HG03108 (cell line): ENCODE results near the gene GNLY.
"Not testable (repeated sequence)": the region's sequence is repeated elsewhere in the genome, so short reads cannot be mapped to it uniquely, and the experiment has no call there.

Experiments
- ATAC-seq: cut with Tn5 transposase; IDR thresholded peaks from one replicate; pipeline ENCODE4 v1.9.1; 2021; ENCODE audit warnings: moderate library complexity; ENCODE audit not compliant: unreplicated experiment

Gene GNLY

DNA sequence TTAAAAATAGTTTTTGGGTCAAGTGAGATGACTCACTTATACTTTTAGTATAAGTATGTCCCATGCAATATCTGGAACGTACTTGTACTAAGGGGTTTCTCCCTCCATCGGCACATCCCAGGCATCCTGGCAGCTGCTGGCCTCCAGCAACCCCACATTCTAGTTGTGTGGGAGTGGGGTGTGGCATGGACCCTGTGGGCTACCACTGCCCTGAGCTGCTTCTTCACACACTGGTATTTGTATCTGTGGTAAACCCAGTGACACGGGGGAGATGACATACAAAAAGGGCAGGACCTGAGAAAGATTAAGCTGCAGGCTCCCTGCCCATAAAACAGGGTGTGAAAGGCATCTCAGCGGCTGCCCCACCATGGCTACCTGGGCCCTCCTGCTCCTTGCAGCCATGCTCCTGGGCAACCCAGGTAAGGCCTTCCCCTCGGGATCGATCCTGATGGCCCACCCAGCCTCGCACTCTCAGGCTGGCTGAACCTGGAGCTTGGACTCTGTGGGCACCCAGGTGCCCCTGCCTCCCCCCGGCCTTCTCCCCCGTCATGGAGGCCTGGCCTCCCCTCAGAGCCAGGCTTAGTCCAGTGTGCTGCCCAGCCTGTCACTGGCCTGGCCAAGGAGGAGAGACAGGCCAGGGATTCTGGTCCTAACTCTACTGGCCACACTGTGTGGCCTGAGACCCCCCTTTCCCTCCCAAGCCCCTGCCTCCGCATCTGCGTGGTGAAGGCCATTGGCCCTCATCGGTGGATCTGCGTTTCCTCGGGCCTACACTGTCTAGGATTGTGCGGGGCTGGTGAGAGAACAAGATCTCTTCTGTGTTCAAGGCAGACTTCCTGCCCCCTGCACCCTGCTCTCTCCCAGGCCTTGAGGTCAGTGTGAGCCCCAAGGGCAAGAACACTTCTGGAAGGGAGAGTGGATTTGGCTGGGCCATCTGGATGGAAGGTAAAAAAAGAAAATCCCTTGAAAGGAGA, at the start of gene GNLY:
Gene GNLY (plus strand): TSS at position 307 of the 974 bp plus-strand sequence. CDS start 61 bp downstream, at position 368.
- ATAC-seq: no peak

DNA sequence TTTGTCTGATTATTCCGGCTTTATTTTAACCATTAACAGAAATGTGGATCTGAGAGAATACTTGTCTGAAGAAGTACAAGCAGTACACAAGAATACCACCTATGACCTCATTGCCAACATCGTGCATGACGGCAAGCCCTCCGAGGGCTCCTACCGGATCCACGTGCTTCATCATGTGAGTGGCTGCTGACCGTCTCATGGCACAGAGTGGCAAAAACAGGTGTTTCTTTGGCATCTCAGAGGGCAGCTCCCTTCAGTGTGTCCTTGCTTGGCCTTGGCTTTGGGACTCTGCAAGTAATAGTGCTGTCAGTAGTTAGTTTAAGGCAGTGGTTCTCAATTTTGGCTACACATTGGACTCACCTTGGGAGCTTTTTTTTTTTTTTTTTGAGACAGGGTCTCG, 49.2 kb upstream of the GNLY start:
- ATAC-seq: no peak

DNA sequence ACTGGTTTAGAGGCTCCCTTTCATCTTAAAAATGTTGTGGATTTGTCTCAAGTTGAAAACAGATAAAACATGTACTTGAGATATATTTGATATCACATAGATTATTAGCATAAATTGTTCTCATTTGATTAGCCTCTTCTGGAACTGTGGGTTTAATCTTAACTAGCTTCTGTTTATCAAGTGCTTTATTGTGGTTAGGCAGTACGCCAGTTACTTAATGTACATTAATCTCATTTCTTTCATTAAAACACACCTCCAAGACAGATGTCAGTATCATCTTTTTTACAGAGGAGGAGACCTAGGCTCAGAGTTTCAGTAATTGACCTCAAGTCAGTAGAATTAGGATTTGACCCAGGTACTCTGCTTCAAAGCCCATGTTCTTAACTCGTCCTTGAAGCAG, 48.0 kb upstream of the GNLY start:
- no peak for ATAC-seq

DNA sequence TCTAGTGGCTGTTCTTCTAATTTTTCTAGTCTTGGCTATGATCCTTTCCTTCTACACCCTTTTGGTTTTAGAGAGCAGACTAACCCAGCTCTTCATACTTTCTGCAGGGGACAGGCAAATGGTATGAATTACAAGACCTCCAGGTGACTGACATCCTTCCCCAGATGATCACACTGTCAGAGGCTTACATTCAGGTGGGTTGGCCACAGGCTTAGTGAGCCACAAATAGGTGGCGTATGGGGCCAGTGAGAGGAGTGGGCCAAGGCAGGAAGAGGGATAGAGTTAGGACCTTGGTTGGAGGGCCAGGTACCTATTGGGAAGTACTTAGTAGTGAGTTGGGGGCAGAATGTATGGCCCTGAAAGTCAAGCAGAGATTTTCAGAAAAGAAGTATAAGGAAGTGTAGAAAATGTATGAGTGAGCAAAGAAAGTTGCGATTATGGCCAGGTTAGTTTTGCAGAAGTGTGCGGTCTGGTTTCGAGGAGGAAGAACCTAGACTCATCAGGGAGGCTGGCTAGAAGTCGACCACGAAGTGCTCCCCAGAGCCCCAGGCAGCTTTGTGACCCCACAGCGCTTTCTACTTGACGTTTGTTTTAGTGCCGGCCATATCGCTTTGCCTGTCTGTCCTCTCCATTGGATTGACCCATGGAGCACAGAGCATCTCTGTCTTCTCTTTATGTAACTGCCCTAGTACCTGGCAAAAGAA, 46.2 kb upstream of the GNLY start:
- ATAC-seq: peak; percentile 84

DNA sequence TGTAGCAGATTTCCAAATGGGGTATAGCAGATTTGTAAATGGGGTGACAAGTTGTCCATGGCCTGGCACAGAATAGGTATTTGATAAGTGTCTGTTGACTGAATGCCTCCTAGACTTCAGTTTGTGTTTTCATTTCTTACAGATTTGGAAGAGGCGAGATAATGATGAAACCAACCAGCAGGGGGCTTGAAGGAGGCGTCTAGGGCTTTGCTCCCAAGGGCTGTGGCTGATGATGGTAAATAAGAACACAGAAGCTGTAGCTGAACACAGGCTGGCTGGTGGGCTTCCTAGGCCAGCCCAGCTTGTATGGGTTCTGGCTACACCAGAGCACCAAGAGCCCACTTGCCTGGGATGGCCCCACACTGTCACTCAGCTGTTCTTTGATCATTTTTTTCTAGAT, 45.5 kb upstream of the GNLY start:
- no peak for ATAC-seq

DNA sequence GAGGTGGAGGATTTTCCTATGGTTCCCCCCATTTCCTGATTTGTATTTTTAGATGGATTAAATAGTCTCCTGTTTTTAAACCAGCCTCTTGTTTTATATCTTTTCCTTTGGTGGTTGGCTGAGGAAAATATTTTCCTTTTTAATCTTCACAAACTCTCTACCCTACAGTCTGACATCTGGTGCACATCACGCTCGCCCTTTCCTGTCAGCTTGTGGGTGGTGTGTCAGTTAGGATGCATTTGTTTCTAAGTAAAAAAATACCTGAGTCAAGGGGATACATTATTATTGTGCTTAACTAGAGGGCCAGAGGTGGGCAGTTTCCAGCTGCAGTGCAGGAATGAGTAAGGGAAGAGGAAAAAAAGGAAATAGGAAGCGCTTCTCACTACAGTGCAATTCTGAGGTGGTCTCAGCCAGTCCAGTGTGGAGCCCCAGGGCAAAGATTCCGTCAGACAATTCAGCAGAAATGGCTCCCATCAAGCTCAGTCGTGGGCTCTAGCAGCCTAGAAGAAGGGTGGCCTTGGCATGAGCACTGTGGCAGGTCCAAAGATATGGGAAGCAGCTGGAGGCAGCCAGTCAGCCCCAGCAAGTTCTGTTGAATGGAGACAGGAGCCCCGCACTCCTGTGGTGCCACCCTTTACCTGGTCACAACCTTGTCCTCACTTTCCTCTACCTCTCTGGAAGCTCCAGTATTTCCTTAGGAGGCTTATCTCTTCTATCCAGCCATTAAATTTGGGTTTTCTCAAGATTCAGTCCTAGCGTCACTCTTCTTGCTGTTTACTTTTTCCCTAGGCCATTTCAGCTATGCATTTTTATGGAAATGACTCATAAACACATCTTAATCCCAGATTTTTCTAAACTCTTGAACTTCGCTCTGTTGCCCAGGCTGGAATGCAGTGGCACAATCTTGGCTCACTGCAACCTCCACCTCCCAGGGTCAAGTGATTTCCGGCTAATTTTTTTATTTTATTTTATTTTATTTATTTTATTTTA, 44.7 kb upstream of the GNLY start:
- ATAC-seq: no peak

DNA sequence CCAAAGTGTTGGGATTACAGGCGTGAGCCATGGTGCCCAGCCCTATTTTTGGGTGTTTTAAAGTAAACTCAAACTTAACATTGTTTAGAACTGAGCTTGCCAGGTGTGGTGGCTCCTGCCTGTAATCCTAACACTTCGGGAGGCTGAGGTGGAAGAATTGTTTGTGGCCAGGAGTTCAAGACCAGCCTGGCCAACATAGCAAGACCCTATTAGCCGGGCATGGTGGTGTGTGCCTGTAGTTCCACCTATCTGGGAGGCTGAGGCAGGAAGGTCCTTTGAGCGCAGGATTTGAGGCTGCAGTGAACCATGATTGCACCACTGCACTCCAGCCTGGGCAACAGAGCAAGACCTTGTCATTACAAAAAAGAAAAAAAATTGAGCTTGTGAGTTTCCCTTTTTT, 43.7 kb upstream of the GNLY start:
- ATAC-seq: no peak

DNA sequence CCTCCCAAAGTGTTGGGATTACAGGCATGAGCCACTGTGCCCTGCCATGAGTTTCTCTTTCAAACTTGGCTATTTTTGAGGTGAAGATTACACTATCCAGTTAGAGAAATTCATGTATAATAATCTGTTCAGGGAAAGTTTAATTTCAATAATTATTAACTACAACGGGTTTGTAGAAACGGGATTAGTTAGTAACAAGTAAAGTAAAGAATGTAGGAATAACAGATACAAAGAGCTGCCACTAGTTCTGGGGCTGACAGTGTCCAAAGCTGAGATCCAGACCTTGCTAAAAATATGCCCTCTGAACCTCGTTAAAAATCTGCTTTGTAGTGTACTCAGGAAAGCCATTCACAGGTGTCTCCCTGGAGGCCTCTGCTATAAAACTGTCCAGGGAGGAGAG, 43.1 kb upstream of the GNLY start:
- no peak for ATAC-seq

DNA sequence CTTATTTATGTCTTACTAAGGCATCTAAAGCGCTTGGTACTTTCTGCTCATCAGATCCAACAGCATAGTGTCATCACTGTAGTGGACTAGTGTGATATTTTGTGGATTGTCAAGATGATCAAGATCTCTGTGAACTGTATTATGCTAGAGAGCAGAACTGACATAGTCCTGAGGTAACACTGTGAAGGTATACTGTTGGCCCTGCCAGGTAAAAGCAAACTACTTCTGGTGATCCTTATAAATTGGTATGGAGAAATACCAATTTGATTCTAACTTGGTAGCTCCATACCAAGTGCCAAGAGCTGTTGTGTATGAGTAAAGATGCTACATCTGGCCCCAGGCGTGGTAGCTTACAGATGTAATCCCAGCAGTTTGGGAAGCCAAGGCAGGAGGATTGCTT, 42.1 kb upstream of the GNLY start:
- no peak for ATAC-seq

DNA sequence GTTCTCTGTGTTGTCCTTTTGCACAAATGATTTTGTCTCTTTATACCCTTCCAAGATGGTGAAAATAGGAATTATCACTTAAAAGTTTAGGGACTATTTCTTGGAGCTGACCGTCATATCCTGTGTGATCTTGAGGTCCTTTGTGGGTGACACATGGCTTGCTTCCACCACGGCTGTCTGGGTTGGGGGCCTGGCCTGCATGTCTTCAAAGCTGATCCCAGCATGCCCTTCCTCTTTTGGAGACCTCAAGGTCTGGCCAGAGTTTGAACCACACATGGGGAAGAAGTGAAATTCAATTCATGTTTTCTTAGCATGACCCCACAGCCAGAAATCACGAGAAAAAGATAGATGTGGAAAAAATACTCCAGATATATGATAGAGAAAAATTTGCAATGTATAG, 40.2 kb upstream of the GNLY start:
- ATAC-seq: no peak

DNA sequence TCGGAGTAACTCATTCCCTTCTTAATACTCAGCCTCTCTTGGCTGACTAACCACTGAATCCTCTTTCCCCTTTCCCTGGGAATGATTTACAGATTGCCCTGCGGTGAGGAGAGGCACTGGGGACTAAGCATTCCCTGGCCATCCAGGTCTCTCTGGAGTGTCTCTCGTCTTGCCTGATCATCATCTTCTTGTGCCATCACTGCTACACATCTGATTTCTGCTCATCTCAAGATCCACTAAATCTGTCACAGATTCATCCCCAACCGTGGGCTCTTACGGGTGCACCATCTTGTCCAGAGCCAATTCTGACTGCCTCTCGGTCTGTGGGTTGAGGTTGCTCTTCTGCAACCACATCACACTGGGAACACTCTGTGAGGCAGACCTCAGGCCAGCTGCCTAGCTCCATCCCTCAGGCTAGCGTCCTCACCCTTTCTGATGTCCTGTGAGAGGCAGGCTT, 38.2 kb upstream of the GNLY start:
- ATAC-seq: no peak

DNA sequence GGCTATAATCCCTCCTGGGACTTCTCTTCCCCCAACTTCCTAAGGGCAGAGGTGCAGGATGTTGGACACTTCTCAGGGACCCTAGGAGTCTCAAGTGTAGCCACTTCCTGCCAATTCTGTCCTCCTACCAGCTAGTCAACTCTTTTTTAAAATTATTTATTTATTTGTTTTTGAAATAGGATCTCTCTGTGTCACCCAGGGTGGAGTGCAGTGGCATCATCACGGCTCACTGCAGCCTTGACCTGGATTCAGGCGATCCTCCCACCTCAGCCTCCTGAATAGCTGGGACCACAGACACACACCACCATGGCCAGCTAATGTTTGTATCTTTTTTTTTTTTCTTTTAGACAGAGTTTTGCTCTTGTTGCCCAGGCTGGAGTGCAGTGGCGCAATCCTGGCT, 37.7 kb upstream of the GNLY start:
- no peak for ATAC-seq

DNA sequence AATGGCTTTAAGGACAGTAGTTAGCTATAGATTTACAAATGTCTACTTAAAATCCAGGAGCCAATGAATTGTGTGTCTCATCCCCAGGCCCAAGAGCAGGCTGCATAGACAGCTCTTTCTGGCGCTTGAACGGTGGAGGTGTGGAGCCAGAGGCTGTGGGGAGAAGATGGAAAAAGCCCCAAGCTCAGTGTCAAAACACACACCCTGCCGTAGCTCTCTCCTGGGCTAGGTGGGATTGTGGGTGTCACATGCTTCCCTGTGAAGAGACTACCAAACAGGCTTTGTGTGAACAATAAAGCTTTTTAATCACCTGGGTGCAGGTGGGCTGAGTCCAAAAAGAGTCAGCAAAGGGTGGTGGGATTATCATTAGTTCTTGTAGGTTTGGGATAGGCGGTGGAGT, 36.8 kb upstream of the GNLY start:
- ATAC-seq: not testable (repeated sequence)

DNA sequence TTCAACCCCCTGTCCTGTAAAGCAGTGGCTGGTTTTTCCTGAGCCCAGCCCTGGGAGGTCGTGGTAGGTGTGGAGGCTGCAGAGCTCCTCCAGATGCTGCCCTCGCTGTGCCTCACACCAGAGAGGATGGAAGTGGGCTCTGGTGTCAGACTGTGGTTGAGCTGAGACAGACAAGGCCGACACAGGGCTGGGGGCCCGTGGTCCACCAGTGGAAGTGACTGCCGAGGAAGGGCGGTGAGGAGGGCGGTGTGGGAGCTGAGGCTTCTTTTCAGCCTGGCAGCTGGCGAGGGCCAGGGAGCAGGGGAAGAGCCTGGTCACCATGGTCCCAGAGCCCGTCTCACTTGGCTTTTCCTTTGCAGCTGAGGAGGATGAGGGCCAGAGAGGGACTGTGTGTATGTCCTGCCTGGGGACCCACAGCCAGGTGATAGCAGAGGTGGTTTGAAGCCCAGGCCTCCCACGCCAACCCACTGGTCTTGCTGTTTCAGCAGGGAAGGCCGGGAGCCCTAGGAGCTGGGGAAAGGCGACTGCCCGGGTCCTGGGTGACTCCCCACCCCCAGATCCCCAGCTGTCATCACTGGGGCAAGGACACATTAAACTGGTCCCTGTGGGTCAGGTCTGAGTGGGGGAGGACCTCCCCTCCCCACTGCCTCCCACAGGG, 34.7 kb upstream of the GNLY start:
- no peak for ATAC-seq

DNA sequence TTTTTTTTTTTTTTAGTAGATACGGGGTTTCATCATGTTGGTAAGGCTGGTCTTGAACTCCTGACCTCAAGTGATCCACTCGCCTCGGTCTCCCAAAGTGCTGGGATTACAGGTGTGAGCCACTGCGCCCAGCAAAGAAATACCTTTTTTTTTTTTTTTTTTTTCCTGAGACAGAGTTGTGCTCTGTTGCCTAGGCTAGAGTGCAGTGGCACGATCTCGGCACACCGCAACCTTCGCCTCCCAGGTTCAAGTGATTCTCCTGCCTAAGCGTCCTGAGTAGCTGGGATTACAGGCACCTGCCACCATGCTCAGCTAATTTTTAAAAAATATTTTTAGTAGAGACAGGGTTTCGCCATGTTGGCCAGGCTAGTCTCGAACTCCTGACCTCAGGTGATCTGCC, 33.9 kb upstream of the GNLY start:
- ATAC-seq: not testable (repeated sequence)

DNA sequence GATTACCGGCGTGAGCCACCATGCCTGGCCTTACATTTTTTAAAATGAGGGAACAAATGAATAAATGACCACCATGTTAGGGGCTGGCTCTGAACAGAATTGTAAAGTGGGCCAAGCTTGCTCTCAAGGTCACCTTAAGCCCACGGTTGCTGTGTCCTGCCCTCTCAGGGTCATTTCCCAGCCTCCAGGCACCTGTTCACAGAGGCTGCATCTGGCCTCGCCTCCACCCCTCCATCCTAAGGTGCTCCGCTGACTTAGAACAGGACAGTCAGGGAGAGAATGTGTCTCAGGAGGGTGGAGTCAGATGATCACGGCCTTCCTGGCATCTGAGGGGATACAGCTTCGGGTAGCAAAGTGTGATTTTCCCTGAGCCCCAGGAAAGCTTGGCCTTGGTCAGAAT, 33.4 kb upstream of the GNLY start:
- ATAC-seq: no peak

DNA sequence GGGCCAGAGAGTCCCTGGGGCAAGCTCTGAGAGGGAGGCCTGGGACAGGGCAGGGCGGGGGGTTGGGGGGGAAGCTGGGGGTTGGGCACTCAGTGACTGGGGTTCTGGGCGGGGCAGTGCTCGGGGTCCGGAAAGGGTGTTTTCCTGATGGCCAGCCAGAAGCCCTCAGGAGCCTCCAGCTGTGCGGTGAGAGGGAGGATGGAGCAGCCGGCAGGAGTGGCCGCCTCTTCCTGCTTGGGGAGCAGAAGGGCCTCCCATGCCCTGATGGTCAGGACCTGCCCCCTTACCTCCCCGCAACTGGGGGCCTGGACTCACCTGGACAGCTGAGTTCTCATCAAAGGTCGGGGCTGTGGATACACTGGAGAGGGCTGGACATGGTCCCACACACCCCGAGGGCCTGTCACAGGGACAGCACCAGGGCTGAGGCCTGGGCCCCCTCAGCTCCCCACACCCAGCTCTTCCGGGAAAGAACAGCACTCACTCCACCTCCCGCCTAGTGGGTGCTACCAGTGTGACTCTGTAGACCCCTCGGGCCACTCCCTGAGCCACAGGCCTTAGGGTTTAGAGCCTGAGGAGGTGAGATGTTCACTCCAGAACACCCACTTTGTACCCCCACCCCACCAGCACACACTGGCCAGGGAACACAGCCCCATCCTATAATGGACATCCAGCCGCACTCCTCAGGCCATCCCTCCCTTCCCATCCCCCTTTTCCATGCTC, 32.9 kb upstream of the GNLY start:
- ATAC-seq: no peak

DNA sequence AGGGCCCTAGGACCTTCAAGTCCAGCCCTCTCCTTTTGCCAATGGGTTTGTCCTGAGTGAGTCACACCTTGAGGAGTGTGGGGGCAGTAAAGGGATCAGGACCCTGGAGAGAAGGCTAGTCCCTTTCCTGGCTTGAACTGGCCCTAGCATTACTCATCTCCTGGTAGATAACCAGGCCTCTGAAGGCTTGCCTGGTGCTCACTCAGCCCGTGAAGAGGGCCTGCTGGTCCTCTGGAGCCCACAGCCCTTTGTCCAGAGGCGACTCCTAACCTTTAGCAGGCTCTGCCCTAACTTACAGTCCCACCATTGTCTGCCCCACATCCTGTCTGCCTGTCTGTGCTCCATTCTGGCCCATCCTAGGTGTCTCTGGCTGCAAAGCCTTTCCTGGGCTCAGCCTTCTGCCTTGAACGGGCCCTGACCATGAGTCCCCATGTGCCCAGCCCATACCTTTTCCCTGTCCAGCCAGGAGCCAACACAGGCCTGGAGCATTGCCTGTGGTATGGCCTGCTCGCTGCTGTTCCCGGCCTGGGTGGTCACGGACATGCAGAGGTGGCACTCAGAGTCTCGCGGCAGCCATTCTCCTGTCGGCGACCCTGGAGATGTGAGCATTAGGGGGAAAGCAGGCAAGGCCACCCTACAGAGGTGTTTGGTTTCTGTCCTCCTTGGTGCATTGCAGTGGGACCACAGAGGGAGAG, 31.1 kb upstream of the GNLY start:
- ATAC-seq: no peak
